Neural progenitor cell (in vitro differentiated cells): ENCODE measurements around the gene UNC13B.

Experiments used
- CTCF ChIP-seq: fragments of 200-600 bp; sonication (generic); IDR thresholded peaks from 2 replicates; pipeline ENCODE4 v1.5.1; 2017; ENCODE audit warnings: antibody characterized with exemption, mild to moderate bottlenecking
- EZH2 ChIP-seq: fragments of 200-600 bp; sonication (generic); IDR thresholded peaks from 2 replicates; pipeline ENCODE4 v1.6.1; 2017; ENCODE audit warnings: antibody characterized with exemption, mild to moderate bottlenecking, moderate library complexity
- EZH2phosphoT487 ChIP-seq: fragments of 200-600 bp; sonication (generic); IDR thresholded peaks from 2 replicates; pipeline ENCODE4 v1.6.1; 2017; ENCODE audit warnings: antibody characterized with exemption

- TF ChIP-seq CTCF (no peak), EZH2 (no peak), EZH2phosphoT487 (no peak)
Observed at GRCh38 chr9:35397216-35397698, 235.4 kb downstream of the UNC13B start.
